Measurements from ENCODE around the gene PRF1. TPM values are rescaled to one million over a fixed set of nuclear protein-coding genes. Genes with fewer than 3 reads are reported as not detected.
A peak's percentile ranks its signal among the peaks of the same experiment; 100 is the strongest.

Gene PRF1
- polyA plus RNA-seq, 3 donors = 0.41 to 0.85 (median 0.42) TPM

- DNase-seq (ENCODE audit: extremely low read depth in 1 of 11, low read depth in 9 of 11, low spot score in 4 of 11) = no peak
Measured at GRCh38 chr10:70597856-70598815, 4.4 kb downstream of the PRF1 start.

GRCh38 chr10:70596860-70597809 is 5.4 kb downstream of the PRF1 start:
- DNase-seq (ENCODE audit: extremely low read depth in 1 of 11, low read depth in 9 of 11, low spot score in 4 of 11) = no peak

DNA sequence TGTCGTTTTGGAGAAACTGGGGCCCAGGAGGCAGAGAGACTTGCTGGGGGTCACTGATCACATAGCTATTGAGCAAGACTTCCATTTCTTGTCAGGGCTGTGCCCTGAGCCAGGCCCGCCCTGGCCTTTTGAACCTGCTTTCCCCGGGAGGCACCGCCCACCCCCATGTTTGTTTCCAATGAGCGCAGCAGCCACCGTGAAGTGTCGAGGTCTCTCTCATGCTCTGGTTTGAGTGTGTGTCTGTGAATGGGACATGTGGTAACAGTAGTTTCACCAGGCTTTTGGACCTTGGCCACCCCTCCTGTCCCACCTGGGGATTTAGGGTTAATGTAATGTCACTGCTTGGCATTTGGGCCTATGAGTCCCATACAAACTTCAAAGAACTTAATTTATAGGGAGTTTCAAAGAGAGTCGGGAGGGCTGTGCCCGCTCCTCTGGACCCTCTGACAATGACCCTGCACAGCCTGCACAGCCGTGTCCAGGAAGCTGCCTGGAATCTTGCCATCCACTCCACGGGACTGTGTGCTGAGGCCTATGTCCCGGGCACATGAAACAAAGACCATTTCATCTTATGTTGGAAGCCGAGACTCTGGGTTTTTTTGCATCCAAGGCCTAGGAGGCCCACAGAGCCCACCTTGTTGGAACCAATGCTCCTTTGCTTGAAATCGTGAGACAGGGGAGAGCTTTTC is 6.3 kb downstream of the PRF1 start:
- DNase-seq (ENCODE audit: extremely low read depth in 1 of 11, low read depth in 9 of 11, low spot score in 4 of 11) = no peak

DNA sequence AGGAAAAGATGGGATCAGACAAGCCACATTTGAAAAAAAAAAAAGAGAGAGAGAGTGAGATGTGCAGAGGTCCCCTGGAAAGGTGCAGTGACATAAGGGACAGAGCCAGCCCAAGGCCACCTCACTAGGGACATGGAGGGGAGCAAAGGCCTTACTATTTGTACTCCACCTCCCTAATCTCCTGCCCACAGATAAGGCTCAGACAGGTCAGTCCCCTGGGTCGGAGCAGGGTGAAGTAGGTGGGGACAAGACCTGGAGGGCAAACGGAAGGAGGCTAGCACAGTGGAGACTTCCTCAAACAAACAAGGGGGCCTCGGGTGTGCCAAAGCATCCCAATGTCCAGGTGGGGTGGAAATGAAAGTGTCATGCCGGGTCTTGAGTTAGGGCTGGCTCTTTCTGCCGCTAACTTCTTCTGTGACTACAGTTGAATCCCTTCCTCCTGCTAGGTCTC is 7.0 kb downstream of the PRF1 start:
- no peak for DNase-seq (ENCODE audit: extremely low read depth in 1 of 11, low read depth in 9 of 11, low spot score in 4 of 11)

DNA sequence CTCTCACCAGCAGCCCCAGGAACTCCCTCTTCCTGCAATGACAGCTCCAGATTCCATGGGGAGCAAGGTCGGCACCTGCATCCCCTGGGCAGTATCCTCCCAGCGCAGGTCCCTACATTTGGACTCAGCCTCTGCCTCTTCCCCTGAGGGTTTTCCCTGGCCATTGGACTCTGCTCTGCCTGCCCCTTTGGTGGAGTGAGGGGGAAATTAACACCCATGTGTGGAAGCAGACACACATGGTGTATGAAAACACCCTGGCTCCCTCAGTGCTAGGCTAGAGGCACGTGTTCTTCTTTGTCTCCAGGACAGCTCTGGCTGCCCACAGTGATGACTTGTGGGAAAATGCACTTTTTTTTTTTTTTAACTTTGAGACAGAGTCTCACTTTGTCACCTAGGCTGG is 8.4 kb downstream of the PRF1 start:
- no peak for DNase-seq (ENCODE audit: extremely low read depth in 1 of 11, low read depth in 9 of 11, low spot score in 4 of 11)

DNA sequence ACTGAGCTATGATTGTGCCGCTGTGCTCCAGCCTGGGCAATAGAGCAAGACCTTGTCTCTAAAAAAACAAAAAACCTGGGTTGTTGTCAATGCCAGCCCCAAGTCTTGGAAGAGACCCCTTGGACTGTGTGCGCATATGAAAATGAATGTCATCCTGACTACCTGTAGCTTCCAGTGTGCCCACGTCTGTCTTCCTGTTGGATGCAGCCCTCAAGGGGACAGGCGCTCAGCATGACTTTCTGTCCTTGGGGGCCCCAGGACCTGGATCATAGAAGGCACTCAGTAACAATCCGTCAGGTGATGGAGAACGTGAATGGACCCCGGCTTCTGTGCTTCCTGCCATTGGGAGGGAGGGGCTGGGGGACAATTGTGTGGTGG is 9.0 kb downstream of the PRF1 start:
- no peak for DNase-seq (ENCODE audit: extremely low read depth in 1 of 11, low read depth in 9 of 11, low spot score in 4 of 11)

DNA sequence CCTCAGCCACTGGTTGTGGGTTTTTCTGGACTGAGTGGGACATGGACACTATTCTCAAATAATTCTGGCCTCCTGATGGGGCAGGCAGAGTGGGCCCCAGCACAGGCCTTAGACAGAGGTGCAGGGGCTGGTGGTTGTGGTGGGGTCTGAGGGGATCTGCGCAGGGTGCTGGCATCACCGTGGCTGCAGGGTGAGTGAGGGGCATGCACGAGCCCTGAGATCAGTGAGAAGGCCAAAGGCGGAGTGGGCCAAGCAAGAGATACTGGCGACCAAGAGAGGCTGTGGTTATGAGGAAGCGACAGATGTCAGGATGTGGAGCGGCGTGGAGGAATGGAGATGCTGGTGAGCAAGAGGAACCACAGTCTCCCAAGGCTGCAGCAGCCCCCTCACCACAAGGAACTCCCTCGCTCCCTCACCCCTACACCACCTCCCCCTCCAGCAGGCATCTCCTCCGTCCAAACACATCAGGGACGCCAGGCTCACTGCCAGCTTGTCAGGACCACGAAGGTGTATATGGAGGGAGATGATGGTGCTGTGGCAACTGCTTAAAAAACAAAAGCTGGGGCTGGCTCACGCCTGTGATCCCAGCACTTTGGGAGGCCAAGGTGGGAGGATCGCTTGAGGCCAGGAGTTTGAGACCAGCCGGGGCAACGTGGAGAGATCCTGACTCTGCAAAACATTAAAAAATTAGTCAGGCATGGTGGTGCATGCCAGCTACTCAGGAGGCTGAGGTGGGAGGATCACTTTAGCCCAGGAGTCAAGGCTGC is 9.6 kb downstream of the PRF1 start:
- DNase-seq (ENCODE audit: extremely low read depth in 1 of 11, low read depth in 9 of 11, low spot score in 4 of 11) = no peak

- DNase-seq (ENCODE audit: extremely low read depth in 1 of 11, low read depth in 9 of 11, low spot score in 4 of 11) = no peak
Measured at GRCh38 chr10:70592186-70592735, 10.3 kb downstream of the PRF1 start.

DNA sequence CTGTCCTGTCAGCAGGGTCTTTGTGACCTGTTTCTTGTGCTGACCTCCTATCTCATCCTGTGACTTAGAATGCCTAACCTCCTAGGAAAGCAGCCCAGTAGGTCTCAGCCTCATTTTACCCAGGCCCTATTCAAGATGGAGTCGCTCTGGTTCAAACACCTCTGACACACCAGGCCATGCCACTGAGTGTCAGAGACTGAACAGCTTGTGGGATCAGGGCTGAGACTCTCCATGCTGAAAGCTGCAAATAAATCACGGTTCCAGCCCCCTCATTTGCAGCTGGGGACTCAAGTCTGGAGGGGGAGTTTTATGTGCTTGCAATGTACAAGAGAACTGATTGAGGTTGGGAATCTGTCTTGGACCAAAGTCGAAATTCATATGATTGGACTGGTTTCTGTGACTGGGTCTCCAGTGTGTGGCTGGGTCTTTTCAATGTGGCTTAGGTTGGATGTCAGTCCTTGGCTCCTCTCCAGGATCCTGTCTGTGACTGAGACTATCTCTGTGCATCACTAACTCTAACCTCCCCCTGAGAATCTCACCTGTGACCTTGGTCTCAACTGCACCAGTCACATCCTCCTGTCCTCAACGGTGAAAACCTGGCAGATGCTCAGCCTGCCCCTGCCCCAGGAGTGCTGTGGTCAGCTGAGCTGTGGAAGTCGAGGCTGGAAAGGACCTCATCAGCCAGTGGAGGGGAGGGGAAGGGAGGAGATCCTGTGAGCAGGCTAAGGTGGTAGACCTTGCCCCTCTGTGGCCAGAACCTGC is 11.7 kb downstream of the PRF1 start:
- DNase-seq (ENCODE audit: extremely low read depth in 1 of 11, low read depth in 9 of 11, low spot score in 4 of 11) = peak in 4 of 11 donors; percentile 34 to 42 (median 40)

GRCh38 chr10:70589762-70590654 is 12.5 kb downstream of the PRF1 start:
- peak in 7 of 11 donors; percentile 26 to 67 (median 49) for DNase-seq (ENCODE audit: extremely low read depth in 1 of 11, low read depth in 9 of 11, low spot score in 4 of 11)

DNA sequence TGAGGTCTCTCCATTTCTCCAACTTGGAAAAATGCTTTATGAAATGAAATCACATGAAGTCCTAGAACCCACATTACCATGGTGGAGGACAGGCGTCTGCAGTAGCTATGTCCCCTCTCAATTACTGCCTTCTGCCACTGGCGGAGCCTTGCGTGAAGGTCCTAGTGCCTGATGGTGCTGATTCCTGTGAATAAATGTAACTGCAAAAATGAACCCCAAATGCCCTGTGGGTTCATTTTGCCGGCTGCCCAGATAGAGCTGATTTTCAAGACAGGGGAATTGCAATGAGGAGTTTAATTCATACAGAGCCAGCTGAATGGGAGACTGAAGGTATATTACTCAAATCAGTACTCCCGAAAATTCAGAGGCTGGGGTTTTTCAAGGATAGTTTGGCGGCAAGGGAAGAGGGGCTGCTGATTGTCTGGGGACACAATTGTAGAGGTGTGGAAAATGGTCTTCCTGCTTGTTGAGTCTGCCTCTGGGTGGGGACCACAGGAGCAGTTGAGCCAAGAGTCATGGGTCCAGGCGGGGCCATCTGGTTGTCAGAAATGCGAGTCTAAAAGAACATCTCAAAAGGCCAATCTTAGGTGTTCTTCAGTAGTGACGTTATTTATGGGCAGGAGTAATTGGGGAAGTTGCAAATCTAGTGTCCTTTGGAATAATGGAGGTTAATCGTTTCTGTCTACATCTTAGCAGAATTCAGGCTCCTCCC is 13.5 kb downstream of the PRF1 start:
- DNase-seq (ENCODE audit: extremely low read depth in 1 of 11, low read depth in 9 of 11, low spot score in 4 of 11) = no peak

DNA sequence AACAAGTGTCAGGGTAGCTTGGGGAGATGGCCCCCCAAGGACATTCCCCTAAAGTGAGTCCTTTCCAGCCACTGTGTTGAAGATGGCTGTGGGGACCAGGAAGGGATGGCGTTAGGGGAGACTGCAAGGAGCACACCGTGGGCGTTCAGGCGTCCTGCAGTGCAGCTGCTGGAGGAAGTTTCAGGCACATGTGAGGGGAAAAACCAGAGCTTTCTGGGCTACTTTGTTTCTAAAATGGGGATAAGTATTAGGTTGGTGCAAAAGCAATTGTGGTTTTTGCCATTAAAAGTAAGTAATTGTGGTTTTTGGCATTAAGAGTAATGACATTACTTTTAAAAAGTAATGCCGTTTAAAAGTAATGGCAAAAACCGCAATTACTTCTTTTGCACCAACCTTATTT is 14.3 kb downstream of the PRF1 start:
- no peak for DNase-seq (ENCODE audit: extremely low read depth in 1 of 11, low read depth in 9 of 11, low spot score in 4 of 11)

GRCh38 chr10:70587045-70587658 is 15.4 kb downstream of the PRF1 start:
- no peak for DNase-seq (ENCODE audit: extremely low read depth in 1 of 11, low read depth in 9 of 11, low spot score in 4 of 11)

GRCh38 chr10:70586348-70586930 is 16.1 kb downstream of the PRF1 start:
- DNase-seq (ENCODE audit: extremely low read depth in 1 of 11, low read depth in 9 of 11, low spot score in 4 of 11) = no peak

DNA sequence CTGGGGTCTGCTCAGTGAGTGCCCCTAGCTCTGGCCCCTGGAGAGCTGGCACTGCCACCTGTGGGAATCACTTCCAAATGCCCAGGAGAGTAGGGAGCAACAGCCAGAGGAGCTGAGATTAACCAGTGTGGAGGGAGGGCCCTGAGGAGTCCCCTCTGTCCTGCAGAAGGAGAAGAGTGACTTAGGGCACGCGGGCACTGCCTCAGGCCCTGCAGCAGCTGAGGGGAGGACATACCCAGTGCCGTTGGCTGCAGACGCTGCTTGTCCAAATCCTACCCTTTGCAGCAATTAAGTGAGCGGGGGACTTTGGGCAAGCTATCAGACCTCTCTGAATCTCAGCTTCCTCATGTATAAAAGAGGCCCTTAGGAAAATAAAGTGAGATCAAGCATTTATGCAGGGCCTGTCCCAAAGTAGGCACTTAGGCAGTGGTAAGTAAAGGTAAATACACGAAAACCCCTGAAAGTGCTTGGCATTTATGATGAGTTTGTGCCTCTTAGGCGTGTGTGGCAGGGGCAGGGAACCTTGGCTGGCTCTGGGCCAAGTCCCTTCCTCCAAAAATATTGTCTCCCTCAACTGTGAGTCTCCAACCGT is 16.9 kb downstream of the PRF1 start:
- no peak for DNase-seq (ENCODE audit: extremely low read depth in 1 of 11, low read depth in 9 of 11, low spot score in 4 of 11)
